Measurements from ENCODE around the gene SEZ6L. TPM values are rescaled to one million over a fixed set of nuclear protein-coding genes. Genes with fewer than 3 reads are reported as not detected.

The SEZ6L gene
- total RNA-seq, 1 experiment from 2014 or later, result not detected

GRCh38 chr22:26333088-26333800 is 164.0 kb downstream of the SEZ6L start:
- no peaks in the 10 kb centered on the region for H3K9me2 ChIP-seq (ENCODE audit: insufficient read depth)
- TF ChIP-seq JUND (IDR thresholded peaks at IDR 0.05) (no peak), FOSL1 (IDR thresholded peaks at IDR 0.05; ENCODE audit: low read depth) (no peak), SP1 (IDR thresholded peaks at IDR 0.05; ENCODE audit: low read depth) (no peak), TCF7L2 (IDR thresholded peaks at IDR 0.05; ENCODE audit: borderline replicate concordance, extremely low read depth, insufficient read depth, insufficient read length) (no peak), MAX (IDR thresholded peaks at IDR 0.05) (no peak), EZH2phosphoT487 (IDR thresholded peaks at IDR 0.05; ENCODE audit: borderline replicate concordance) (no peak), RAD21 (IDR thresholded peaks at IDR 0.05; ENCODE audit: low read depth) (no peak), EGR1 (IDR thresholded peaks at IDR 0.05; ENCODE audit: low read depth) (no peak), POLR2AphosphoS5 (IDR thresholded peaks at IDR 0.05; ENCODE audit: low read depth, low read length) (no peak), ZNF274 (IDR thresholded peaks at IDR 0.05; ENCODE audit: low read depth, low read length) (no peak), EZH2 (IDR thresholded peaks at IDR 0.05) (no peak), ATF3 (IDR thresholded peaks at IDR 0.05) (no peak)
- ChIA-PET RAD21 (ENCODE audit: low non-redundant PET in 1 of 2, low total read pairs in 2 of 2, uncharacterized antibody in 2 of 2, unreplicated experiment in 2 of 2) (no interaction called here), POLR2A (no interaction called here), CTCF (interaction anchor here (1.3 to 3.6 kb wide), 3 partner anchors 11 to 437 kb away, joined by 3 to 23 read pairs (median 3); no protein-coding TSS in a partner anchor)
- H3K9ac ChIP-seq (ENCODE audit: low read length), result no peak overlapping the region
- no peaks in the 10 kb centered on the region for H4K20me1 ChIP-seq (ENCODE audit: insufficient read depth)
- DNase-seq (ENCODE audit: low read depth, low spot score) (no peak), ATAC-seq (no peak)
- BruUV-seq (replicated peaks), result no TSS peak
- no peaks in the 10 kb centered on the region for H3K79me2 ChIP-seq (ENCODE audit: insufficient read depth, low read length)
- H3K27me3 ChIP-seq (ENCODE audit: insufficient read depth, low read length), result peaks cover 57% of the 10 kb centered on the region
- no peaks in the 10 kb centered on the region for H3K9me3 ChIP-seq (ENCODE audit: control insufficient read depth in 1 of 2, insufficient read depth in 1 of 2, low read depth in 1 of 2, low read length in 2 of 2)
- H3K36me3 ChIP-seq (ENCODE audit: control insufficient read depth in 1 of 2, insufficient read depth in 2 of 2, low read length in 2 of 2), result no peaks in the 10 kb centered on the region
- H3K27ac ChIP-seq (ENCODE audit: low read depth, low read length), result no peak overlapping the region
- intact Hi-C loops (cut with micrococcal nuclease), result loop anchor here (5.0 kb wide), 1 partner anchor 481 kb away; no protein-coding TSS in a partner anchor
- no peak overlapping the region for H3K4me3 ChIP-seq (replicated peaks in 1 of 2; ENCODE audit: low read depth in 1 of 2, low read length in 2 of 2)
- H3K4me2 ChIP-seq (ENCODE audit: low read length), result no peak overlapping the region
- H2AFZ ChIP-seq (ENCODE audit: low read depth, low read length, poor library complexity, severe bottlenecking), result no peak overlapping the region
- H3K4me1 ChIP-seq (ENCODE audit: control insufficient read depth in 1 of 2, insufficient read depth in 2 of 2, low read length in 2 of 2), result no peaks in the 10 kb centered on the region

Measured in HCT116 (cell line).